ENCODE measurements around the gene LCE2B. TPM values are rescaled to one million over a fixed set of nuclear protein-coding genes. Genes with fewer than 3 reads are reported as not detected.

Gene LCE2B
- total RNA-seq (2022; extraction: Qiagen RNA extraction): not detected in 5 replicates

GRCh38 chr1:152685823-152686222, at the start of gene LCE2B:
Gene LCE2B, plus strand, starts transcription at chr1:152686123. Its CDS starts 721 bp downstream, at chr1:152686844.

GRCh38 chr1:152663098-152663497, 22.8 kb upstream of the LCE2B start, which contains the start of gene LCE2D:
Gene LCE2D, plus strand, starts transcription at chr1:152663380. Its CDS starts 726 bp downstream, at chr1:152664106.

GRCh38 chr1:152674983-152675382, 10.9 kb upstream of the LCE2B start, which contains the start of gene LCE2C:
Gene LCE2C, plus strand, starts transcription at chr1:152675279. Its CDS starts 737 bp downstream, at chr1:152676016.

GRCh38 chr1:152697701-152698600, 12.0 kb downstream of the LCE2B start, which contains the start of gene LCE2A:
Gene LCE2A, plus strand, starts transcription at chr1:152698345. Its CDS starts 557 bp downstream, at chr1:152698902.

GRCh38 chr1:152707860-152708259, 21.9 kb downstream of the LCE2B start, which contains the start of gene LCE4A:
Gene LCE4A, plus strand, starts transcription at chr1:152708160. Its CDS starts 916 bp downstream, at chr1:152709076.

Other genes with a start within 250 kb of the LCE2B start
- not detected in 5 replicates for gene LCE5A, start 175.3 kb upstream of the LCE2B start, total RNA-seq (2022; extraction: Qiagen RNA extraction)
- 0.26 to 0.75 TPM (median 0.74 TPM) in 3 of 5 replicates, not detected in the others for gene CRCT1, start 171.6 kb upstream of the LCE2B start, total RNA-seq (2022; extraction: Qiagen RNA extraction)
- gene LCE3E, start 119.3 kb upstream of the LCE2B start, total RNA-seq (2022; extraction: Qiagen RNA extraction): 0.30 to 0.54 TPM in 2 of 5 replicates, not detected in the others
- gene LCE3D, start 105.6 kb upstream of the LCE2B start, total RNA-seq (2022; extraction: Qiagen RNA extraction): 1.7 to 2.7 TPM (median 2.3 TPM) in 5 replicates
- not detected in 5 replicates for gene LCE3C, start 85.9 kb upstream of the LCE2B start, total RNA-seq (2022; extraction: Qiagen RNA extraction)
- gene LCE3B, start 72.3 kb upstream of the LCE2B start, total RNA-seq (2022; extraction: Qiagen RNA extraction): not detected in 5 replicates
- not detected in 5 replicates for gene LCE3A, start 63.0 kb upstream of the LCE2B start, total RNA-seq (2022; extraction: Qiagen RNA extraction)
- gene LCE2D, start 22.7 kb upstream of the LCE2B start, total RNA-seq (2022; extraction: Qiagen RNA extraction): not detected in 5 replicates
- gene LCE2C, start 10.8 kb upstream of the LCE2B start, total RNA-seq (2022; extraction: Qiagen RNA extraction): not detected in 5 replicates
- gene LCE2A, start 12.2 kb downstream of the LCE2B start, total RNA-seq (2022; extraction: Qiagen RNA extraction): not detected in 5 replicates
- gene LCE4A, start 22.0 kb downstream of the LCE2B start, total RNA-seq (2022; extraction: Qiagen RNA extraction): not detected in 5 replicates
- not detected in 5 replicates for gene KPRP, start 71.9 kb downstream of the LCE2B start, total RNA-seq (2022; extraction: Qiagen RNA extraction)
- not detected in 5 replicates for gene LCE1F, start 89.0 kb downstream of the LCE2B start, total RNA-seq (2022; extraction: Qiagen RNA extraction)
- 0.18 TPM in 1 of 5 replicates, not detected in the others for gene LCE1E, start 100.1 kb downstream of the LCE2B start, total RNA-seq (2022; extraction: Qiagen RNA extraction)
- gene LCE1D, start 110.6 kb downstream of the LCE2B start, total RNA-seq (2022; extraction: Qiagen RNA extraction): not detected in 5 replicates
- not detected in 5 replicates for gene LCE1C, start 120.5 kb downstream of the LCE2B start, total RNA-seq (2022; extraction: Qiagen RNA extraction)
- not detected in 5 replicates for gene LCE1B, start 125.8 kb downstream of the LCE2B start, total RNA-seq (2022; extraction: Qiagen RNA extraction)
- not detected in 5 replicates for gene LCE1A, start 141.3 kb downstream of the LCE2B start, total RNA-seq (2022; extraction: Qiagen RNA extraction)
- gene LCE6A, start 156.7 kb downstream of the LCE2B start, total RNA-seq (2022; extraction: Qiagen RNA extraction): not detected in 5 replicates
- gene LCE7A, start 173.9 kb downstream of the LCE2B start, total RNA-seq (2022; extraction: Qiagen RNA extraction): not detected in 5 replicates
- not detected in 5 replicates for gene SMCP, start 192.2 kb downstream of the LCE2B start, total RNA-seq (2022; extraction: Qiagen RNA extraction)
- gene IVL, start 222.4 kb downstream of the LCE2B start, total RNA-seq (2022; extraction: Qiagen RNA extraction): 0.06 to 0.13 TPM (median 0.10 TPM) in 3 of 5 replicates, not detected in the others

All from A549 treated with Mapracorat at 1 μM for 4 hours (cell line).